Measurements from ENCODE around the gene MPC2.

MPC2 gene

GRCh38 chr1:167899253-167899681 lies 37.6 kb downstream of the MPC2 start:
- Histone ChIP-seq H3K4me2 (ENCODE audit: insufficient read depth, low read length, poor library complexity, severe bottlenecking) (no peak overlapping the region), H3K27ac (replicated peaks; ENCODE audit: low read length) (no peak overlapping the region), H2AFZ (ENCODE audit: low read length) (no peak overlapping the region)

GRCh38 chr1:167898578-167899222 lies 38.2 kb downstream of the MPC2 start:
- DNase-seq (ENCODE audit: low spot score): no peak
- H2AFZ ChIP-seq (ENCODE audit: low read length): no peak overlapping the region
- H3K14ac ChIP-seq (ENCODE audit: low read length): no peak overlapping the region
- no peak overlapping the region for H3K4me2 ChIP-seq (ENCODE audit: insufficient read depth, low read length, poor library complexity, severe bottlenecking)
- H3K79me1 ChIP-seq (ENCODE audit: low read depth, low read length): no peaks in the 10 kb centered on the region
- H3K18ac ChIP-seq (ENCODE audit: low read length): no peak overlapping the region
- peaks cover 0 to 3% (median 0%) of the 10 kb centered on the region in 3 experiments for H3K27me3 ChIP-seq (ENCODE audit: control insufficient read depth in 3 of 3, insufficient read depth in 3 of 3, low read depth in 1 of 3, low read length in 3 of 3)
- no peak overlapping the region for H2BK15ac ChIP-seq (ENCODE audit: low read length)
- H3K27ac ChIP-seq (replicated peaks; ENCODE audit: low read length): no peak overlapping the region
- WGBS, 2 donors (ENCODE audit: extremely low coverage in 2 of 2, insufficient read length in 2 of 2, insufficient replicate concordance in 1 of 2): no CpG with 5 or more reads among the region's 9 CpGs
- no peak overlapping the region for H2BK12ac ChIP-seq (ENCODE audit: low read length)
- no peak overlapping the region for H2AK5ac ChIP-seq (ENCODE audit: low read depth, low read length)
- no peak overlapping the region for H4K91ac ChIP-seq (ENCODE audit: low read depth, low read length, poor library complexity)
- H3K23ac ChIP-seq (ENCODE audit: low read depth, low read length, poor library complexity): no peak overlapping the region
- no peak overlapping the region for H3K4me3 ChIP-seq (ENCODE audit: low read length in 2 of 2)
- H2BK5ac ChIP-seq (ENCODE audit: low read length): no peak overlapping the region
- no peak overlapping the region for H3K4ac ChIP-seq (ENCODE audit: low read length)
- peak overlapping the region; percentile 67 for H2BK120ac ChIP-seq (ENCODE audit: low read depth, low read length)
- H3K9me3 ChIP-seq (replicated peaks in 1 of 2; ENCODE audit: control insufficient read depth in 2 of 2, insufficient read depth in 1 of 2, low read depth in 1 of 2, low read length in 2 of 2): no peaks in the 10 kb centered on the region
- no peak overlapping the region for H4K8ac ChIP-seq (ENCODE audit: low read depth, low read length)
- H3K4me1 ChIP-seq (ENCODE audit: control insufficient read depth in 2 of 2, insufficient read depth in 1 of 2, low read depth in 1 of 2, low read length in 2 of 2): no peaks in the 10 kb centered on the region
- H3K9ac ChIP-seq (ENCODE audit: low read depth, low read length, poor library complexity): no peak overlapping the region
- no peaks in the 10 kb centered on the region for H3K36me3 ChIP-seq (replicated peaks in 1 of 2; ENCODE audit: control insufficient read depth in 2 of 2, insufficient read depth in 2 of 2, low read length in 2 of 2)

More at GRCh38 chr1:167899253-167899681, 37.6 kb downstream of the MPC2 start:
- no peak overlapping the region for H2AK5ac ChIP-seq (ENCODE audit: low read depth, low read length)
- H3K4me1 ChIP-seq (ENCODE audit: control insufficient read depth in 2 of 2, insufficient read depth in 1 of 2, low read depth in 1 of 2, low read length in 2 of 2): no peaks in the 10 kb centered on the region
- no peak overlapping the region for H2BK15ac ChIP-seq (ENCODE audit: low read length)
- H4K91ac ChIP-seq (ENCODE audit: low read depth, low read length, poor library complexity): no peak overlapping the region
- no peaks in the 10 kb centered on the region for H3K36me3 ChIP-seq (replicated peaks in 1 of 2; ENCODE audit: control insufficient read depth in 2 of 2, insufficient read depth in 2 of 2, low read length in 2 of 2)
- H3K79me1 ChIP-seq (ENCODE audit: low read depth, low read length): no peaks in the 10 kb centered on the region
- H4K8ac ChIP-seq (ENCODE audit: low read depth, low read length): no peak overlapping the region
- H3K23ac ChIP-seq (ENCODE audit: low read depth, low read length, poor library complexity): peak overlapping the region; percentile 93
- H3K9ac ChIP-seq (ENCODE audit: low read depth, low read length, poor library complexity): no peak overlapping the region
- H3K27me3 ChIP-seq (ENCODE audit: control insufficient read depth in 3 of 3, insufficient read depth in 3 of 3, low read depth in 1 of 3, low read length in 3 of 3): peaks cover 0 to 3% (median 0%) of the 10 kb centered on the region in 3 experiments
- H2BK5ac ChIP-seq (ENCODE audit: low read length): no peak overlapping the region
- H3K4ac ChIP-seq (ENCODE audit: low read length): no peak overlapping the region
- no peak for DNase-seq (ENCODE audit: low spot score)
- no peak overlapping the region for H3K4me3 ChIP-seq (ENCODE audit: low read length in 2 of 2)
- H2BK12ac ChIP-seq (ENCODE audit: low read length): no peak overlapping the region
- no CpG with 5 or more reads among the region's 4 CpGs for WGBS, 2 donors (ENCODE audit: extremely low coverage in 2 of 2, insufficient read length in 2 of 2, insufficient replicate concordance in 1 of 2)
- H3K14ac ChIP-seq (ENCODE audit: low read length): no peak overlapping the region
- no peaks in the 10 kb centered on the region for H3K9me3 ChIP-seq (replicated peaks in 1 of 2; ENCODE audit: control insufficient read depth in 2 of 2, insufficient read depth in 1 of 2, low read depth in 1 of 2, low read length in 2 of 2)
- H3K18ac ChIP-seq (ENCODE audit: low read length): no peak overlapping the region
- H2BK120ac ChIP-seq (ENCODE audit: low read depth, low read length): peak overlapping the region; percentile 67

GRCh38 chr1:167893798-167894197 lies 43.1 kb downstream of the MPC2 start:
- Histone ChIP-seq H3K9me3 (replicated peaks in 1 of 2; ENCODE audit: control insufficient read depth in 2 of 2, insufficient read depth in 1 of 2, low read depth in 1 of 2, low read length in 2 of 2) (no peaks in the 10 kb centered on the region), H3K14ac (ENCODE audit: low read length) (no peak overlapping the region), H3K23ac (ENCODE audit: low read depth, low read length, poor library complexity) (no peak overlapping the region), H3K36me3 (replicated peaks in 1 of 2; ENCODE audit: control insufficient read depth in 2 of 2, insufficient read depth in 2 of 2, low read length in 2 of 2) (no peaks in the 10 kb centered on the region), H2BK15ac (ENCODE audit: low read length) (no peak overlapping the region), H2AK5ac (ENCODE audit: low read depth, low read length) (no peak overlapping the region), H3K4me3 (ENCODE audit: low read length in 2 of 2) (no peak overlapping the region), H3K18ac (ENCODE audit: low read length) (no peak overlapping the region), H3K4me2 (ENCODE audit: insufficient read depth, low read length, poor library complexity, severe bottlenecking) (no peak overlapping the region), H3K27me3 (ENCODE audit: control insufficient read depth in 3 of 3, insufficient read depth in 3 of 3, low read depth in 1 of 3, low read length in 3 of 3) (peaks cover 0 to 3% (median 0%) of the 10 kb centered on the region in 3 experiments), H3K4ac (ENCODE audit: low read length) (no peak overlapping the region), H3K79me1 (ENCODE audit: low read depth, low read length) (no peaks in the 10 kb centered on the region), H4K8ac (ENCODE audit: low read depth, low read length) (no peak overlapping the region), H3K4me1 (ENCODE audit: control insufficient read depth in 2 of 2, insufficient read depth in 1 of 2, low read depth in 1 of 2, low read length in 2 of 2) (no peaks in the 10 kb centered on the region), H2AFZ (ENCODE audit: low read length) (no peak overlapping the region), H2BK5ac (ENCODE audit: low read length) (no peak overlapping the region), H2BK12ac (ENCODE audit: low read length) (no peak overlapping the region), H3K9ac (ENCODE audit: low read depth, low read length, poor library complexity) (no peak overlapping the region), H3K27ac (replicated peaks; ENCODE audit: low read length) (no peak overlapping the region), H2BK120ac (ENCODE audit: low read depth, low read length) (no peak overlapping the region), H4K91ac (ENCODE audit: low read depth, low read length, poor library complexity) (no peak overlapping the region)
- no peak for DNase-seq (ENCODE audit: low spot score)
- no CpG with 5 or more reads among the region's 2 CpGs for WGBS, 2 donors (ENCODE audit: extremely low coverage in 2 of 2, insufficient read length in 2 of 2, insufficient replicate concordance in 1 of 2)

DNA sequence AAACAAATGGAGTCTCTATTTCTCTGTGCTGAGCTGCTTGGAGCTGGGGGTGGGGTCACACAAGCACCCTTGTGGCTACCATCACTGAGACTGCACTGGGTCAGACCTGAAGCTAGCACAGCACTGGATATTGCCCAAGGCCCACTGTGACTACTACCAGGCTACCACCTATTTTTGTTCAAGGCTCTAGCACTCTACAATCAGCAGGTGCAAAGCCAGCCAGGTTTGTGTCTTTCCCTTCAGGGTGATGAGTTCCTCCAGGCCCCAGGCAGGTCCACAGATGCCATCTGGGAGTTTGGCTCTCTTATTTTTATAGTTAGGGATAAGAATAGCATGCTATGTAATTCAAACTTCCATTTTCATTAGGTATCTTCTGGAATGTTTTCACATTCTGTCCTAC lies 46.5 kb downstream of the MPC2 start:
- H2BK5ac ChIP-seq (ENCODE audit: low read length): no peak overlapping the region
- no peak overlapping the region for H3K23ac ChIP-seq (ENCODE audit: low read depth, low read length, poor library complexity)
- no peak for DNase-seq (ENCODE audit: low spot score)
- no peak overlapping the region for H2BK12ac ChIP-seq (ENCODE audit: low read length)
- H3K79me1 ChIP-seq (ENCODE audit: low read depth, low read length): no peaks in the 10 kb centered on the region
- H4K8ac ChIP-seq (ENCODE audit: low read depth, low read length): no peak overlapping the region
- H3K36me3 ChIP-seq (replicated peaks in 1 of 2; ENCODE audit: control insufficient read depth in 2 of 2, insufficient read depth in 2 of 2, low read length in 2 of 2): no peaks in the 10 kb centered on the region
- no peak overlapping the region for H2BK120ac ChIP-seq (ENCODE audit: low read depth, low read length)
- no peaks in the 10 kb centered on the region for H3K9me3 ChIP-seq (replicated peaks in 1 of 2; ENCODE audit: control insufficient read depth in 2 of 2, insufficient read depth in 1 of 2, low read depth in 1 of 2, low read length in 2 of 2)
- no peak overlapping the region for H3K4ac ChIP-seq (ENCODE audit: low read length)
- H3K14ac ChIP-seq (ENCODE audit: low read length): no peak overlapping the region
- H3K27me3 ChIP-seq (ENCODE audit: control insufficient read depth in 3 of 3, insufficient read depth in 3 of 3, low read depth in 1 of 3, low read length in 3 of 3): no peaks in the 10 kb centered on the region
- no peak overlapping the region for H3K4me2 ChIP-seq (ENCODE audit: insufficient read depth, low read length, poor library complexity, severe bottlenecking)
- no peak overlapping the region for H2BK15ac ChIP-seq (ENCODE audit: low read length)
- H4K91ac ChIP-seq (ENCODE audit: low read depth, low read length, poor library complexity): no peak overlapping the region
- no peak overlapping the region for H2AK5ac ChIP-seq (ENCODE audit: low read depth, low read length)
- H3K9ac ChIP-seq (ENCODE audit: low read depth, low read length, poor library complexity): no peak overlapping the region
- H3K4me3 ChIP-seq (ENCODE audit: low read length in 2 of 2): no peak overlapping the region
- no peak overlapping the region for H2AFZ ChIP-seq (ENCODE audit: low read length)
- H3K18ac ChIP-seq (ENCODE audit: low read length): no peak overlapping the region
- H3K27ac ChIP-seq (replicated peaks; ENCODE audit: low read length): no peak overlapping the region
- H3K4me1 ChIP-seq (ENCODE audit: control insufficient read depth in 2 of 2, insufficient read depth in 1 of 2, low read depth in 1 of 2, low read length in 2 of 2): no peaks in the 10 kb centered on the region

Measured in neuronal stem cell (in vitro differentiated cells).